Subcutaneous adipose tissue (tissue), 4 donors: ENCODE data around the gene LY86. TPM values are rescaled to one million over a fixed set of nuclear protein-coding genes. Genes with fewer than 3 reads are reported as not detected.

Experiments
- total RNA-seq, 4 donors: library from RNA; depleted of rRNA; stranded (reverse); fragments of >200 nt; gene quantifications; one replicate each; pipeline ENCODE4 v1.1.0, GENCODE V29; 2016
- TF ChIP-seq, protein P1 (sequence below): fragments of 450-650 bp; IDR thresholded peaks from one replicate; pipeline ENCODE4 v1.5.1; 2016; ENCODE audit warnings: low read depth, mild to moderate bottlenecking, control low read depth, antibody characterized with exemption, moderate library complexity

Gene LY86
- total RNA-seq, 4 donors from 2014 or later, result 2.6 to 111 (median 4.9) TPM

DNA sequence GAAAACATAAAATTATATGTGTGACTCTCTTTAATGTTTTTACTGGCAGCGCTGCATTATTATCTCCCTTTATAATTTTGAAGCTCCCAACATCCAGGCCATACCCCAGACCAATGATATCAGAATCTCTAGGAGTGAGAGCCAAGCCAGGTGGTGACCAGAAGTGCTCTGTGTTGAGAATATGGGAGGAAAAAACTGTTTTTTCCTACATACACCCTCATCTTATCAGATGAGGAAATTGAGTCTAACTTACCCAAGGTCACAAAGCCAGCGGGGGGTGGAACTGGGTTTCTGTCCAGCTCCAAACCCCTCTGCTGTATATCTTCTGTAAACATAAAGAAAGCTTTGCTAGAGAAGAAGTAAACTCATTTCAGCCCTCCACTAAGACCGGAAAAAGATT is 42.5 kb downstream of the LY86 start:
- TF ChIP-seq, protein P1, sequence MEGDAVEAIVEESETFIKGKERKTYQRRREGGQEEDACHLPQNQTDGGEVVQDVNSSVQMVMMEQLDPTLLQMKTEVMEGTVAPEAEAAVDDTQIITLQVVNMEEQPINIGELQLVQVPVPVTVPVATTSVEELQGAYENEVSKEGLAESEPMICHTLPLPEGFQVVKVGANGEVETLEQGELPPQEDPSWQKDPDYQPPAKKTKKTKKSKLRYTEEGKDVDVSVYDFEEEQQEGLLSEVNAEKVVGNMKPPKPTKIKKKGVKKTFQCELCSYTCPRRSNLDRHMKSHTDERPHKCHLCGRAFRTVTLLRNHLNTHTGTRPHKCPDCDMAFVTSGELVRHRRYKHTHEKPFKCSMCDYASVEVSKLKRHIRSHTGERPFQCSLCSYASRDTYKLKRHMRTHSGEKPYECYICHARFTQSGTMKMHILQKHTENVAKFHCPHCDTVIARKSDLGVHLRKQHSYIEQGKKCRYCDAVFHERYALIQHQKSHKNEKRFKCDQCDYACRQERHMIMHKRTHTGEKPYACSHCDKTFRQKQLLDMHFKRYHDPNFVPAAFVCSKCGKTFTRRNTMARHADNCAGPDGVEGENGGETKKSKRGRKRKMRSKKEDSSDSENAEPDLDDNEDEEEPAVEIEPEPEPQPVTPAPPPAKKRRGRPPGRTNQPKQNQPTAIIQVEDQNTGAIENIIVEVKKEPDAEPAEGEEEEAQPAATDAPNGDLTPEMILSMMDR, result no peak

DNA sequence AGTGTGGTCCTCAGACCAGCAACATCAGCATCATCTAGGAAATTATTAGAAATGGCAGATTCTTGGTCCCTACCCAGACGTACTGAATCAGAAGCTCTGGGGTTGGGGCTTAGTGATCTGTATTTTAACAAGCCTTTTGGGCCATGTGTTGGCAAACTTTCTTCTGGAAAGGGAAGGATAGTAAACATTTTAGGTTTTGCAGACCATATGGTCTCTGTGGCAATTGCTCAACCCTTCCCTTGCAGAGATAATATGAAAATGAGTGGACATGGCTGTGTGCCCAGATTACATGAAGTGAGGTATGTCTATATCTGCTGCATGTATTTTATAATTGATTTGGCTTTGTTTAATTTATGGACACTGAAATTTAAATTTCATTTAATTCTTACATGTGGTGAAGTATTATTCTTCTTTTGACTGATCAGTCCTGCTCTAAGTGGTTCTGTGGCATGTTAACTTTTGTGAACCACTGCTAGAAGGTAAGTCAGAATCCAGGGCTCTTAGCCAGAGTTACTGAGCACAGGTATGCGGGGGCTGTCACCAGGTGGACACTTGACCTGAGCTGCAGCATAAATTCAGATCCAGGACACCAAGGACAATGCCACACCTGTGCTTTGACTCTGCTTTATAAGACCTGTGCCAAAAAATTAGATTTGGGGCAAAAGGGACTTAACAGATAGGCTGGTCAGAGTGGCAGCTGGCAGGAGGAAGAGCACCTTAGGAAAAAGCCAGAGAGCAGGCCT is 43.2 kb downstream of the LY86 start:
- TF ChIP-seq, protein P1, result no peak

DNA sequence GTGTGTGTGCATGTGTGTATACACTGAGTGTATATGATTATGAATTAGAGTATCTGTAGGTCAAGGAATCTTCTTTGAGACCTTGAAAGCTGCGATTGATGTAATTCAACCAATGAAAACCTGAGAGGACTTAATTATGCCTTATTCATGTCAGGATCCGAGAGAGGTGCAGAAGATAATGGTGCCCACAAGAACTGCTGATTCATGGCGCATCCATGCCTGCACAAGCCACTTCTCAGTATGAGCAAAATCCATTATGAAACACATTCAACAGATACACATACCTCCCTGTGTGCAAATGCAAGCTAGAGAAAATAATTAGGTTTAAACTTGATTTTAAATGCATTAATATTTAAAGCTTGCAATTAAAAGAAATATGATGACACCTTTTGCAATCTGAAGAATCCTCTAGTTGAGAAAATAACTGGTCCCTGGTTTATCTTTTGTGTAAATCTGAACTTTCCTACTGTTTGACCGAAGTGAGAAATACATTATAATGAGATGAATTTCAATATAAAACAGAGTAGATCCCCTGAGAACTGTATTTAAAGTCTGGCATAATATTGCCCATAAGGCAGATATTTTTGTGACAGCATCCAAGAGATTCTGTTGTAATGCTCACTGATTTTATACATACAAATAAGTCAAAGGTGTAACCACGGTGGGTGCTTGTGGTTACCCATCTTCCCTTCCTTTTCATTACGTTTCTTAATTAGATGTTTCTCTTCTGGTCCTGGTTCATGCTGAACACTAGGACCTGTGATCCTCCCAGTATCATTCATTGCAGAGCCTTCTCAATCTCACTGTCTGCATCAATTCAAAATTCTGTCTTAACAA is 45.6 kb downstream of the LY86 start:
- TF ChIP-seq, protein P1, result no peak

DNA sequence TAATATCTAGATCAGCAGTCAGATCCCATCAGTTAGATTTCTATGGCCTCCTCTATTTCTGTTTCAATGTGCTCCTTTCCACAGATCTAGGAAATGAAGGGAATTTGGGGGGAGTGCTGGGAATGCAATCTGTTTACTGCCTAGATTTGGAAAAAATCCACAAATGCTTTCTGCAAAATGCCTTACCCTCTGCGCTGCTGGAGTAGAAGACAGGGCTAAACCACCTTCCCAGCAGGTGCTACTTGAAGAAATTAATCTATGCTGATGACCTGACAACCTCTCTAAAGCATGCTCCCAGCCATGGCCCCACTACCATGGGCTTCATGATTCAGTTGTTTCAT is 46.2 kb downstream of the LY86 start:
- TF ChIP-seq, protein P1, result no peak

DNA sequence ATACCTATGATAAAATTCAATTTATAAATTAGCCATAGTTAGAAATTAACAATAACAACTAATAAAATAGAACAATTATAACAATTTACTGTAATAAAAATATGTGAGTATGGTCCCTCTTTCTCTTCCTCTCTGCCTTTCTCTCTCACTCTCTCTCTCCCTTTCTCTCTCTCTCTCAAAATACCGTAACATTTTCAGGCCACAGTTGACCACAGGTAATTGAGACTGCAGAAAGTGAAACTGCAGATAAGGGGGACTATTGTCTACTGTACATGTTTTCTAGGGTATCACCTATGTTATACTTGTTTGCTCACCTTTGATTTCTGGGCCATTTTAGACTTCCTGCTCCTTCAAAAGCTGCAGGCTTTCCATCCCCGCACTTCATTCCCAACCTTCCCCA is 46.8 kb downstream of the LY86 start:
- TF ChIP-seq, protein P1, result no peak

DNA sequence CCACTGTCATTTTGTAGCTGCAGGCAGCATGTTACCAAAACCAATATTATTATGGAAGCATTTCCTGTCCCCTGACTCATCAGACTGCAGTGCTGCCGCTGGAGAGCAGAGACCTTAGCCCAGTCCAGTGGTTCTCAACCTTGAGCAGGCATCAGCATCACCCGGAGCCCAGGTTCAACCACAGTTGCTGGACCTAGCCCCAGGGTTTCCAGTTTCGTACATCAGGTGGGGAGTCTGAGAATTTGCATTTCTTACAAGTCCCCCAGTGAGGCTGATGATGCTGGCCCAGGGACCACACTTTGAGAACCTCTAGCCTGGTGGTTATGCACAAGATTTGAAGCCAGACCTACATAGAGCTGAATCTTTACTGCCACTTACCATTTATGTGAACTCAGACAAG is 47.3 kb downstream of the LY86 start:
- TF ChIP-seq, protein P1, result no peak

DNA sequence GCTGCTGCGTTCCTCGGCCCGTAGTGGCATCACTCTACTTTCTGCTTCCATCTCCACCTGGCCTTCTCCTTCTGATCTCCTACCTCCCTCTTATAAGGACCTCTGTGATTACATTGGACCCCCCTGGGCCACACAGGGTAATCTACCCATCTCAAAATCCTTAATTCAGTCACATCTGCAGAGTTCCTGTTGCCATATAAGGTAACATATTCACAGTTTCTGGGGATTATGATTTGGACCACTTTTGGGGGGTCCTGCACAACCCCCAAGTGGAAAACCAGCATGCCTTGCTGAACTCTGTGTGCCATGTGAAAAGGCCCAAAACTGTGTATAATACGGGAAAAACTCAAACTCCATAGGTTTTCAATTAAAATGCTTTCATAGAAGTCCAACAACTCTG is 51.1 kb downstream of the LY86 start:
- TF ChIP-seq, protein P1, result no peak
